ENCODE data around the gene SUMO2. TPM values are rescaled to one million over a fixed set of nuclear protein-coding genes. Genes with fewer than 3 reads are reported as not detected.
"Not testable (repeated sequence)": the region's sequence is repeated elsewhere in the genome, so short reads cannot be mapped to it uniquely, and the experiment has no call there.

Gene SUMO2
- polyA plus RNA-seq, 4 donors = 64.3 to 305 (median 71.9) TPM

DNA sequence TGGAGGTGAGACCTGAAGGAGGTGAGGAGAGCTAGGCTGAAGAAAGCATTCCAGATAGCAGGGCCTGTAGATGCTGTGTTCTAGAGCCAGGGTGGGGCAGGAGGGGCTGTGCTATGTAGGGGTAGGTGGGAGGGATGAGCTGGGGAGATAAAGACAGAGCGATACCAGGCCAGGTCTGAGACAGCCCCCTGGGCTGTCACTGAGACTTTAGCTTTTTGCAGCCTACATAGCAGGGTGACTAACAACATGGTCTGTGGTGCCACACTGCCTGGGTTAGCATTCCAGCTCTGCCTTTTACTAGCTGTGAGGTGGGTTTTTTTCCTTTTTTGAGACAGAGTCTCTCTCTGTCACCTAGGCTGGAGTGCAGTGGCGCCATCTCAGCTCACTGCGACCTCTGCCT is 37.1 kb upstream of the SUMO2 start:
- Histone ChIP-seq H3K36me3 (ENCODE audit: control insufficient read depth in 3 of 3, insufficient read depth in 2 of 3, low read depth in 1 of 3, low read length in 3 of 3) (peaks cover 11 to 75% (median 11%) of the 10 kb centered on the region in 3 donors), H3K9me3 (ENCODE audit: control insufficient read depth in 2 of 2, insufficient read depth in 1 of 2, low read depth in 1 of 2, low read length in 1 of 2) (no peaks in the 10 kb centered on the region), H3K27me3 (ENCODE audit: control insufficient read depth in 3 of 3, insufficient read depth in 3 of 3, low read length in 3 of 3) (no peaks in the 10 kb centered on the region), H3K4me3 (ENCODE audit: low read depth in 1 of 3, low read length in 3 of 3) (no peak overlapping the region), H3K4me1 (ENCODE audit: control insufficient read depth in 3 of 3, insufficient read depth in 2 of 3, low read depth in 1 of 3, low read length in 2 of 3) (no peaks in the 10 kb centered on the region), H3K27ac (ENCODE audit: low read depth in 1 of 3, low read length in 2 of 3) (no peak overlapping the region)
- no peak for FAIRE-seq
- 96 to 100% (median 99%) methylated on average over 3 of the region's 3 CpGs for WGBS, 3 donors
- no peak for DNase-seq

DNA sequence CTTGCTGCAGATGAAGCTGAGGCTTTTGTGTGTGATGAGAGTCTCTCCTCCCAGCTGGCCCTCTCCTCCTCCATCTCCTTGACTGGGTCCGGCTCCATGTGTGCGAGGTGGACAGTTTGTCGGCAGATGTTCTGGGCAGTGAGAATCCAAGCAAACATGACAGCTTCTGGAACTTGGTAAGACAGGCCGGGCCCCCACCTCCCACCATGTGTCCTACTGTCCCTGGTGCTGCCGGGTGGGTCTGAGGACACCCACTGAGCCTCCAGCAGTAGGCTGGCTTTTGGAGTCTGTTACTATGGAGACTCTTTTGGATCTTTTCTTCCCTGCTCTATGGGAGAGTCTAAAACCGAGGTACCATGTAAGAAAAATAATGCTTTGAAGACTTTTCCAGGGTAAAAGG is 35.4 kb upstream of the SUMO2 start:
- H3K27me3 ChIP-seq (ENCODE audit: control insufficient read depth in 3 of 3, insufficient read depth in 3 of 3, low read length in 3 of 3) = no peaks in the 10 kb centered on the region
- DNase-seq (no peak), FAIRE-seq (no peak)
- no peak overlapping the region for H3K27ac ChIP-seq (ENCODE audit: low read depth in 1 of 3, low read length in 2 of 3)
- no peak overlapping the region for H3K4me3 ChIP-seq (ENCODE audit: low read depth in 1 of 3, low read length in 3 of 3)
- H3K9me3 ChIP-seq (ENCODE audit: control insufficient read depth in 2 of 2, insufficient read depth in 1 of 2, low read depth in 1 of 2, low read length in 1 of 2) = no peaks in the 10 kb centered on the region
- peaks cover 13 to 73% (median 15%) of the 10 kb centered on the region in 3 donors for H3K36me3 ChIP-seq (ENCODE audit: control insufficient read depth in 3 of 3, insufficient read depth in 2 of 3, low read depth in 1 of 3, low read length in 3 of 3)
- H3K4me1 ChIP-seq (ENCODE audit: control insufficient read depth in 3 of 3, insufficient read depth in 2 of 3, low read depth in 1 of 3, low read length in 2 of 3) = no peaks in the 10 kb centered on the region
- 92 to 94% (median 94%) methylated on average over 6 of the region's 6 CpGs for WGBS, 3 donors

GRCh38 chr17:75209061-75209460 is 26.3 kb upstream of the SUMO2 start:
- FAIRE-seq (no peak), DNase-seq (no peak)
- Histone ChIP-seq H3K9me3 (ENCODE audit: control insufficient read depth in 2 of 2, insufficient read depth in 1 of 2, low read depth in 1 of 2, low read length in 1 of 2) (no peaks in the 10 kb centered on the region), H3K4me1 (ENCODE audit: control insufficient read depth in 3 of 3, insufficient read depth in 2 of 3, low read depth in 1 of 3, low read length in 2 of 3) (peaks cover 0 to 14% (median 0%) of the 10 kb centered on the region in 3 donors), H3K4me3 (ENCODE audit: low read depth in 1 of 3, low read length in 3 of 3) (no peak overlapping the region), H3K36me3 (ENCODE audit: control insufficient read depth in 3 of 3, insufficient read depth in 2 of 3, low read depth in 1 of 3, low read length in 3 of 3) (peaks cover 7 to 46% (median 11%) of the 10 kb centered on the region in 3 donors), H3K27ac (ENCODE audit: low read depth in 1 of 3, low read length in 2 of 3) (no peak overlapping the region), H3K27me3 (ENCODE audit: control insufficient read depth in 3 of 3, insufficient read depth in 3 of 3, low read length in 3 of 3) (no peaks in the 10 kb centered on the region)
- WGBS, 3 donors = 79 to 86% (median 84%) methylated on average over 3 of the region's 3 CpGs

DNA sequence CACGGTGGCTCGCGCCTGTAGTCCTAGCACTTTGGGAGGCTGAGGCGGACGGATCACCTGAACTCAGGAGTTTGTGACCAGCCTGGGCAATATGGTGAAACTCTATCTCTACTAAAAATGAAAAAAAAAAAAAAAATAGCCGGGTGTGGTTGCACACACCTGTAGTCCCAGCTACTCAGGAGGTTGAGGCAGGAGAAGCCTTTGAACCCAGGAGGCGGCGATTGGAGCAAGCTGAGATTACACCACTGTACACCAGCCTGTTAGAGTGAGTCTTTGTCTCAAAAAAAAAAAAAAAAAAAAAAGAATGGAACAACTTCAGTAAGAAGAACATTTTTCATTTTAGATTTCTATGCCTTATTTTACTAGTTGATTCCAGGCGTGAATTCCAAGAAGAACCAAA is 25.4 kb upstream of the SUMO2 start:
- no peak overlapping the region for H3K4me3 ChIP-seq (ENCODE audit: low read depth in 1 of 3, low read length in 3 of 3)
- H3K36me3 ChIP-seq (ENCODE audit: control insufficient read depth in 3 of 3, insufficient read depth in 2 of 3, low read depth in 1 of 3, low read length in 3 of 3) = peaks cover 7 to 40% (median 9%) of the 10 kb centered on the region in 3 donors
- FAIRE-seq (no peak), DNase-seq (peak; percentile 59 to 92)
- H3K27ac ChIP-seq (ENCODE audit: low read depth in 1 of 3, low read length in 2 of 3) = peak overlapping the region in 2 of 3 donors; percentile 64 to 77
- H3K4me1 ChIP-seq (ENCODE audit: control insufficient read depth in 3 of 3, insufficient read depth in 2 of 3, low read depth in 1 of 3, low read length in 2 of 3) = peaks cover 0 to 14% (median 0%) of the 10 kb centered on the region in 3 donors
- no peaks in the 10 kb centered on the region for H3K27me3 ChIP-seq (ENCODE audit: control insufficient read depth in 3 of 3, insufficient read depth in 3 of 3, low read length in 3 of 3)
- 31 to 69% (median 37%) methylated on average over 9 of the region's 9 CpGs for WGBS, 3 donors
- no peaks in the 10 kb centered on the region for H3K9me3 ChIP-seq (ENCODE audit: control insufficient read depth in 2 of 2, insufficient read depth in 1 of 2, low read depth in 1 of 2, low read length in 1 of 2)

GRCh38 chr17:75207760-75208159 is 25.0 kb upstream of the SUMO2 start:
- FAIRE-seq (no peak), DNase-seq (no peak)
- 61 to 77% (median 66%) methylated on average over 12 of the region's 12 CpGs for WGBS, 3 donors
- Histone ChIP-seq H3K27ac (ENCODE audit: low read depth in 1 of 3, low read length in 2 of 3) (peak overlapping the region in 2 of 3 donors; percentile 64 to 77), H3K9me3 (ENCODE audit: control insufficient read depth in 2 of 2, insufficient read depth in 1 of 2, low read depth in 1 of 2, low read length in 1 of 2) (no peaks in the 10 kb centered on the region), H3K36me3 (ENCODE audit: control insufficient read depth in 3 of 3, insufficient read depth in 2 of 3, low read depth in 1 of 3, low read length in 3 of 3) (peaks cover 4 to 36% (median 9%) of the 10 kb centered on the region in 3 donors), H3K4me1 (ENCODE audit: control insufficient read depth in 3 of 3, insufficient read depth in 2 of 3, low read depth in 1 of 3, low read length in 2 of 3) (peaks cover 0 to 14% (median 0%) of the 10 kb centered on the region in 3 donors), H3K4me3 (ENCODE audit: low read depth in 1 of 3, low read length in 3 of 3) (no peak overlapping the region), H3K27me3 (ENCODE audit: control insufficient read depth in 3 of 3, insufficient read depth in 3 of 3, low read length in 3 of 3) (no peaks in the 10 kb centered on the region)

DNA sequence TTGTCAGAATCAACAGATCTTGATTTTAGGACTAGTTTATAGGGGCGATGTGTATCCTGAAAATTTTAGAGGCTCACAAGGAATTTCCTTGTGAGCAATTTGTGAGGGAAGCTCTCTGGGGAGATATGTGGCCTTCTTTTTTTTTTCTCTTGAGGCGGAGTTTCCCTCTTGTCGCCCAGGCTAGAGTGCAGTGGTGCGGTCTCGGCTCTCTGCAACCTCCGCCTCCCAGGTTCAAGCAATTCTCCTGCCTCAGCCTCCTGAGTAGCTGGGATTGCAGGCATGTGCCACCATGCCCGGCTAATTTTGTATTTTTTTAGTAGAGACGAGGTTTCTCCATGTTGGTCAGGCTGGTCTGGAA is 24.3 kb upstream of the SUMO2 start:
- Histone ChIP-seq H3K4me1 (ENCODE audit: control insufficient read depth in 3 of 3, insufficient read depth in 2 of 3, low read depth in 1 of 3, low read length in 2 of 3) (peaks cover 0 to 14% (median 0%) of the 10 kb centered on the region in 3 donors), H3K4me3 (ENCODE audit: low read depth in 1 of 3, low read length in 3 of 3) (peak overlapping the region in 1 of 3 donors; percentile 77), H3K36me3 (ENCODE audit: control insufficient read depth in 3 of 3, insufficient read depth in 2 of 3, low read depth in 1 of 3, low read length in 3 of 3) (peaks cover 2 to 29% (median 9%) of the 10 kb centered on the region in 3 donors)
- not testable (repeated sequence) for H3K27me3 ChIP-seq (ENCODE audit: control insufficient read depth in 3 of 3, insufficient read depth in 3 of 3, low read length in 3 of 3); FAIRE-seq; DNase-seq; H3K9me3 ChIP-seq (ENCODE audit: control insufficient read depth in 2 of 2, insufficient read depth in 1 of 2, low read depth in 1 of 2, low read length in 1 of 2); H3K27ac ChIP-seq (ENCODE audit: low read depth in 1 of 3, low read length in 2 of 3)
- 80 to 83% (median 83%) methylated on average over 8 of the region's 8 CpGs for WGBS, 3 donors

DNA sequence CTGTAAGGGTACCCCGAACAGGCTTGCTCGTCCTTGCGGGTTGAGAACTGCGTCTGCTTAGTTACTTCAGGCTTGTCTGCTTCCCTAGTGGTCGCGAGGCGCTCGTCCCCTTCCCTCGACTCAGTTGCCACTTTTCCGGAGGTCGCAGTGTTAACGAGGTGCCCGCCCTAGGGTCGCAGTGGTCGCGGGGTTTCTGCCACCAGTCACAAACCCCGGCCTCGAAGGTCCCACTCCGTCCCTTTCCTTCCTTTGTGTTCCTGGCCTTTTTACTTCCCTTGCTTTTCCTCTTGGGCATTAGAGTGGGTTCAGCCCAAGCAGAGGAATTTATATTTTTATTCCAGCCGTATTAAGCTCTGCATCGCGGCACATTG is 23.0 kb upstream of the SUMO2 start:
- FAIRE-seq = no peak
- no peaks in the 10 kb centered on the region for H3K9me3 ChIP-seq (ENCODE audit: control insufficient read depth in 2 of 2, insufficient read depth in 1 of 2, low read depth in 1 of 2, low read length in 1 of 2)
- H3K36me3 ChIP-seq (ENCODE audit: control insufficient read depth in 3 of 3, insufficient read depth in 2 of 3, low read depth in 1 of 3, low read length in 3 of 3) = peaks cover 2 to 16% (median 6%) of the 10 kb centered on the region in 3 donors
- no peak for DNase-seq
- H3K4me1 ChIP-seq (ENCODE audit: control insufficient read depth in 3 of 3, insufficient read depth in 2 of 3, low read depth in 1 of 3, low read length in 2 of 3) = peaks cover 0 to 14% (median 0%) of the 10 kb centered on the region in 3 donors
- peak overlapping the region; percentile 77 to 97 (median 88) for H3K4me3 ChIP-seq (ENCODE audit: low read depth in 1 of 3, low read length in 3 of 3)
- peak overlapping the region; percentile 95 to 99 (median 96) for H3K27ac ChIP-seq (ENCODE audit: low read depth in 1 of 3, low read length in 2 of 3)
- no peaks in the 10 kb centered on the region for H3K27me3 ChIP-seq (ENCODE audit: control insufficient read depth in 3 of 3, insufficient read depth in 3 of 3, low read length in 3 of 3)
- 0 to 1% (median 1%) methylated on average over 22 of the region's 22 CpGs for WGBS, 3 donors

GRCh38 chr17:75205037-75205792 is 22.5 kb upstream of the SUMO2 start, which contains the start of gene NUP85:
Gene NUP85 (plus strand): TSS chr17:75205679. CDS start chr17:75205762, 83 bp downstream.
- FAIRE-seq = no peak
- peak; percentile 94 to 97 for DNase-seq
- H3K4me3 ChIP-seq (ENCODE audit: low read depth in 1 of 3, low read length in 3 of 3) = peak within 1 kb of the TSS; percentile 77 to 97 (median 88)
- no peaks in the 10 kb centered on the region for H3K27me3 ChIP-seq (ENCODE audit: control insufficient read depth in 3 of 3, insufficient read depth in 3 of 3, low read length in 3 of 3)
- H3K9me3 ChIP-seq (ENCODE audit: control insufficient read depth in 2 of 2, insufficient read depth in 1 of 2, low read depth in 1 of 2, low read length in 1 of 2) = no peaks in the 10 kb centered on the region
- peak within 1 kb of the TSS; percentile 95 to 99 (median 96) for H3K27ac ChIP-seq (ENCODE audit: low read depth in 1 of 3, low read length in 2 of 3)
- 0 to 1% (median 0%) methylated on average over 56 to 57 of the region's 57 CpGs for WGBS, 3 donors
- peaks cover 0 to 14% (median 0%) of the 10 kb centered on the region in 3 donors for H3K4me1 ChIP-seq (ENCODE audit: control insufficient read depth in 3 of 3, insufficient read depth in 2 of 3, low read depth in 1 of 3, low read length in 2 of 3)
- peaks cover 2 to 13% (median 3%) of the 10 kb centered on the region in 3 donors for H3K36me3 ChIP-seq (ENCODE audit: control insufficient read depth in 3 of 3, insufficient read depth in 2 of 3, low read depth in 1 of 3, low read length in 3 of 3)
